Activated naive CD8-positive, alpha-beta T cell treated with anti-CD3 and anti-CD28 coated beads, Interleukin-2, amount 50 U/mL, for 24 hours (primary cell): Measurements from ENCODE around the gene RAD52.

Experiments
- ATAC-seq: fragments of 150-1000 bp; cut with Tn5 transposase; one replicate; pipeline ENCODE4 v1.10.0; 2021
- DNase-seq: peaks from one replicate; pipeline ENCODE4 v3.0.0; 2021
- H3K27ac Mint-ChIP-seq: one replicate; pipeline ENCODE4 v1.8.0; 2021; ENCODE audit warnings: mild to moderate bottlenecking, mixed read lengths
- H3K27me3 Mint-ChIP-seq: one replicate; pipeline ENCODE4 v1.8.0; 2021; ENCODE audit warnings: mixed read lengths
- H3K36me3 Mint-ChIP-seq: one replicate; pipeline ENCODE4 v1.8.0; 2021; ENCODE audit warnings: low read depth, mixed read lengths
- H3K4me1 Mint-ChIP-seq: one replicate; pipeline ENCODE4 v1.8.0; 2021; ENCODE audit warnings: mixed read lengths
- H3K4me3 Mint-ChIP-seq: one replicate; pipeline ENCODE4 v1.8.0; 2021; ENCODE audit warnings: mild to moderate bottlenecking, moderate library complexity, mixed read lengths
- H3K9me3 Mint-ChIP-seq: one replicate; pipeline ENCODE4 v1.8.0; 2021; ENCODE audit warnings: mixed read lengths

The RAD52 gene

DNA sequence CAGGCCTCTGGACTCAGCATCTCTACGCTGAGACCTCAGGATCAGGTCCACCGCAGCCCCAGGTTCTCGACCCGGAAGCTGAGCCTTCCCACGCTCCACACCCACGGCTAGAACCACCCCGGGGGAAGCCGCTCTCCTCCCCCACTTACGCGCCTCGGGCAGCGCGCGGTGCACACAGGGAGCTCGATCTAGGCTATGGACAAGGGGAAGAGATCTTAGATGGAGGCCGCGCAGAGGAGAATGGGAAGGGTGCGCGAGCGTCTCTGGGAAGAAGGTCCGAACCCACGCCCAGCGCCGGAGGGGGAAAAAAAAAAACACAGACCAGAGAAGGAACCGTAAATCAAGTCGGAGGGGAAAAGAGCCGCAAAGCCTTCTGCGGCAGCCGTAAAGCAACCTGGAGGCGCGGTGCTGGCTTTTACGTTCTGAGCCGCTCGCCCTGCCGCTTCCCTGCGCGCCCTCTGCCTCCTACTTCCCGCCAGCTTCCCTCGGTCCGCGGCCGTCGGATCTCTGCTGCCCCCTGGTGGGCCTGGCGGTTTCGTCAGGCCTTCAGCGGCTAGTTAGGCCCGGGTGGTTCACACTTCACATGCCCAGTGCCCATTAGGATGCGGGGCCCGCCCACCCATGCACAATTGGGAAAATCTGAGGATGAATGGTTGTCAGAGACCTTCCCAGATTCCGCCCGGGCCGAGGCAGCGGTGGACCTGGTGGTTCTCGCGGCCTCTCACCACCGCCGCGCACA, at the start of gene RAD52:
Gene RAD52 (minus strand): TSS at position 242 of the 739 bp plus-strand sequence. CDS start 16,636 bp downstream, outside the sequence.
- DNase-seq: peak; percentile 98
- peaks cover 13% of the 10 kb centered on the region for H3K36me3 Mint-ChIP-seq
- H3K27ac Mint-ChIP-seq: peak within 1 kb of the TSS; percentile 97
- peak; percentile 93 for ATAC-seq
- peaks cover 2% of the 10 kb centered on the region for H3K27me3 Mint-ChIP-seq
- H3K4me3 Mint-ChIP-seq: peak within 1 kb of the TSS; percentile 97
- no peaks in the 10 kb centered on the region for H3K9me3 Mint-ChIP-seq
- peaks cover 41% of the 10 kb centered on the region for H3K4me1 Mint-ChIP-seq

DNA sequence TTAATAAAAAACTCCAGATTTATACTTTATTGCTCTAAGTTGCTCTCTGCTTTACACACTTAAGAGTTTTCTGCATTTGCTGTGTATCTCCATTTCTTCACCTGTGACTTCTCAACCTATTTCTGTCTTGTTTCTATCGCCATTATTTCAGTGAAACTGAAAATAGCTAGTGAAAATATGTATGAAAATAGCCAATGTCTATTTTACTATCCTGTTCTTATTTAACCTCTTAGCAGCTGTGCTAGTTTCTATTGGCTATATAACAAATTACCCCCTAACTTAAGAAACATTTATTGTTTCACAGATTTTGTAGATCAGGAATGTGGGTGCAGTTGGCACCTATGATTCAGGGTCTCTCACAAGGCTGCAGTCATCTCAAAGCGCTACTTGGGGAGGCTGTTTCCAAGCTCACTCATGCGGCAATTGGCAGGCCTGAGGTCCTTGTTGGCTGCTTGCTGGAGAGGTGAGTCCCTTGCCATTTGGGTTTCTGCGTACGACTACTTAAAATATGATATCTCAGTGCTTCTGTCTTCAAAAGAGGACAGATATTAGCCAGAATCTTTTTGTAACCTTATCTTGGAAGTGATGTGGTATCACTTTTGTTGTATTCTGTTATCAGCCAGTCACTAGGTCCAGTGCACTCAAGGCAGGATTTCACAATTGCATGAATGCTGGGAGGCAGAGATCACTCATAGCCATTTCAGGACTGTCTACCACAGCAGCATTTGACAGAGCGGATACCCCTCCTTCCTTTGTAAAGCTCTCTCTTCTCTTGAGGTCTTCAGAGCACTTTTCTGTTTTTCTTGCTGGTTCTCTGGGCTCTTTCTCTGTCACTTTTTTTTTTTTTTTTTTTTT, 48.8 kb upstream of the RAD52 start:
- no peak for DNase-seq
- ATAC-seq: no peak
- H3K27ac Mint-ChIP-seq: no peak overlapping the region
- H3K4me1 Mint-ChIP-seq: peaks cover 21% of the 10 kb centered on the region
- no peaks in the 10 kb centered on the region for H3K27me3 Mint-ChIP-seq
- peaks cover 6% of the 10 kb centered on the region for H3K36me3 Mint-ChIP-seq
- no peaks in the 10 kb centered on the region for H3K9me3 Mint-ChIP-seq
- no peak overlapping the region for H3K4me3 Mint-ChIP-seq

DNA sequence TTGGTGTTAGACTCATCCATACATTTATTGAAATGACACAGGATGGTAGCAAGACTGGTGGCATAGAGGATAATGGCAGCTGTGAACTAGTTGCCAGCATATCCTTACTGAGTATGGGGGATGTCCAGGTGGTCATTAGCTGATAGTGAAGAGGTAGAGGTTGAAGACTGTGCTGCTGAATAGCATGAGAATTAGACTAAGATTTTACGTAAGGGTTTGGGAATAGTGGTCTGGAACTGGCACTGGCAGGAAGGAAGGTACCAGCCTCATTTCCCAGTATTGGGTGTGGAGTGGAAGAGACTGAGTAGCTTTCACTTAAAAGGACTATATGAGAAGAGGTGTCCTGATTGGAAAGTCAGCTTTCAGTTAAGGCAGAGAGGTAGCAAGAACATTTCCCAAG, 48.0 kb upstream of the RAD52 start:
- Mint-ChIP-seq H3K4me1 (peaks cover 24% of the 10 kb centered on the region), H3K4me3 (no peak overlapping the region), H3K9me3 (no peaks in the 10 kb centered on the region), H3K36me3 (peaks cover 6% of the 10 kb centered on the region), H3K27me3 (no peaks in the 10 kb centered on the region), H3K27ac (no peak overlapping the region)
- ATAC-seq (no peak), DNase-seq (no peak)

DNA sequence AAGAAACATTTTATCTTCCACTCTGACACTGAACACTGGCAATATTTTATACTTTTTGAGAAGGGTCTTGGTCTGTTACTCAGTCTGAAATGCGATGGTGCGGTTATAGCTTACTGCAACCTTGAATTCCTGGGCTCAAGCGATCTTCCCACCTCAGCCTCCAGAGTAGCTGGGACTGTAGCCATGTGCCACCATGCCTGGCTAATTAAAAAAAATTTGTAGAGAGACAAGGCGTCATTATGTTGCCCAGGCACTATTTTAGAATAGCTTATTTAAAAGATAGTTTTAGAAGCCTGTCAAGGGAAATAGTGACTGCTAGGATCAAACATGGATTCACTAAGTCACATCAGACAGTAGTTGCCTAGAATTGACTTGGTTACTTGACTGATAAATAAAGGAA, 47.4 kb upstream of the RAD52 start:
- H3K36me3 Mint-ChIP-seq: peaks cover 6% of the 10 kb centered on the region
- peaks cover 31% of the 10 kb centered on the region for H3K4me1 Mint-ChIP-seq

DNA sequence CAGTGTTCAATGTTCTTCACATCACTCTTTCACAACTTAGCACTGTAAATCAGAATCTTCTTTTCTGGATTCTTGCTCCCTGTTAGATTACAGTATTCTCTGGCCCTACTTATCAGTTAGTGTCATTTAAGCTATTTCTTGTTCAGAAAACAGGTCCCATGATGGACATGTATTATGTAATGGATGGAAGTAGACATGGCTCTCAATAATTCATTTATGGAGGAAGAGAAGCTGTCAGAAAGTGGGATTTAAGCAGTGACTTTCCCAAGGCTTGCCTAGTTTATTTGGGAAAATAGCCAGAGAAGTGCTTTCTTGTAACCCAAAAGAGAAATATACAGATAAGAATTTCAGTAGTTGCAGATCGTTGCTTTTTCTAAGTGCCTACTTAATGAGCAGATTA, 43.2 kb upstream of the RAD52 start:
- H3K27me3 Mint-ChIP-seq: no peaks in the 10 kb centered on the region
- DNase-seq: no peak
- H3K27ac Mint-ChIP-seq: peak overlapping the region; percentile 31
- peak overlapping the region; percentile 96 for H3K4me3 Mint-ChIP-seq
- peaks cover 43% of the 10 kb centered on the region for H3K4me1 Mint-ChIP-seq
- H3K9me3 Mint-ChIP-seq: no peaks in the 10 kb centered on the region
- no peak for ATAC-seq
- peaks cover 3% of the 10 kb centered on the region for H3K36me3 Mint-ChIP-seq

More for the DNA sequence above, 47.4 kb upstream of the RAD52 start:
- Mint-ChIP-seq H3K27ac (no peak overlapping the region), H3K27me3 (no peaks in the 10 kb centered on the region), H3K9me3 (no peaks in the 10 kb centered on the region), H3K4me3 (no peak overlapping the region)
- no peak for ATAC-seq
- no peak for DNase-seq

DNA sequence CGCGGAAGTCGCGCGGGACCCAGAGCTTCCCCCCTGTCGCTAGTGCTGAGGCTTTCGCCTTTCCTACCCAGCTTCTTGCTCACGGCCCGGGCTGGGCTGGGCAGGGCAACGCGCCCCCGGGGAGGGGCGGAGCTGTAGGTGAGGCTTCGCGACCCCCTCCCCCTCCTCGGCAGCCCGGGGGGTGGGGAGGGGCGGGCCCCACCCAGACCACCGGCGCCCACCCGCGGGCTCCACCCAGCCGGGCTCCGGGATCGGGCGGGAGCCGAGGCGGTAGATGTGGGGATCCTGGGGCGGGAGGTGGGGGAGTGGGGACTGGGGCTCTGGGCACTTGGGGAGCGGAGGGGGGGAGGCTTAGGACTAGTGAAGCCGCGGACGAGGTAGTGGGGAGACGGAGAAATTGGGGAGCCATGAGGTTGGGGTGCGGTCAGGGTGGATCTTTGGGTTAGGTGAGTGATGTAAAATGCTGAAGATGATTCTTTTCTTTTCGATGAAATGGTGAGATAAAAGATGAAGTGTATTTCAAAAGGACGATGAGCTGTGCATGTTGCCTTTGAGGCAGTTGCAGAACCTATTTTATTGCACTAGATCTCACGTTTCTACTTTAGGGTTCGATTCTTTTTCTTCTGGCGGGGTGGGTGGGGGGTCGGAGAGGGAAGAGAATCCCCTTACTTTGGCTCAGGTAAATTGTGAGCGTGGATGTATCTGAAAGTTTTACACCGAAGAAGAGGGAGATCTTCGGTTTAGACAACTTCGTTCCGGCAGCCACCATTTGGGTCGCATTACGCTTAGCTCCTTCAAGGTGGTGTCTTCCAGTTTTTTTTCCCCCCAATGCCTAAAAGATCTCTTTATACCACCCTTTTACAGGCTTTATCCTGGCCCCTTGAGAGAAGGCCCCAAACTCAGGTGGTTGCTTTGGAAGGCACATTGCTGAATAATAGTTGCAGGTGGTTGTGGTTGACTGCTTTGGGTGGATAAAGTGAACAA, 42.1 kb upstream of the RAD52 start:
- peaks cover 39% of the 10 kb centered on the region for H3K4me1 Mint-ChIP-seq
- no peaks in the 10 kb centered on the region for H3K9me3 Mint-ChIP-seq
- ATAC-seq: peak; percentile 68
- H3K27ac Mint-ChIP-seq: peak overlapping the region; percentile 91
- H3K36me3 Mint-ChIP-seq: peaks cover 3% of the 10 kb centered on the region
- no peaks in the 10 kb centered on the region for H3K27me3 Mint-ChIP-seq
- H3K4me3 Mint-ChIP-seq: peak overlapping the region; percentile 96
- no peak for DNase-seq

DNA sequence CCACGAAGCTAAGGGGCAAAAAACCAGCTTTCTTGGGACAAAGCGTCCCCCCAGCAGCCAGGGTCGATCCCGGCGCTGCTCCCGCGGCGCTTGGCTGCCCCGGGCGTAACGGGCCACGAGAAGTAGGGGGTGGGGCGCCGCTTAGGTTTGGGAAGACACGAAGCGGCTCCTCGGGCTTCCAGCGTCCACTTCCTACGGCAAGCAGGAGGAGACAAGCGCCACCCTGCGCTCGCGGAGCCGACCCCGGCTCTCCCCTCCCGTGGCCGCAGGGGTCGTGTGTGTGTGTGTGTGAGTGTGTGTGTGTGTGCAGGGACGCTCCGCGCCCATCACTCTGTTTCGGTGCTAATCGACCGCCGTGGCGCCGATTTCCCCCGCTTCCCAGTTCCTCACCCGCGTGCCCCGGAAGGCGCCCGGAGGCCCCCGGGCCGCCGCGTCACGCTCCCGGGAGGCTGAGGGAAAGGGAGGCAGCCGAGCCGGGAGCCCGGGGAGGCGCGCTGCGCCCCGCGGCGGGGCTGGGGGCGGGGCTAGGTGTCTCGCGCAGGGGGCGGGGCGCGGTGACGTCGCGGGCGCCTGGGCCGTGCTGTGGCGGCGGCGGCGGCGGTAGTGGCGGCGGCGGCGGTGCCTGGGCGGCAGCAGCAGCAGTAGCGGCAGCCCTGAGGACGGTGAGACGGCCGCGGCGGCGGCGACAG, 41.3 kb upstream of the RAD52 start, which contains the start of gene ERC1:
Gene ERC1 (plus strand): TSS at position 563 of the 689 bp plus-strand sequence. CDS start 36,681 bp downstream, outside the sequence.
- DNase-seq: peak; percentile 88

DNA sequence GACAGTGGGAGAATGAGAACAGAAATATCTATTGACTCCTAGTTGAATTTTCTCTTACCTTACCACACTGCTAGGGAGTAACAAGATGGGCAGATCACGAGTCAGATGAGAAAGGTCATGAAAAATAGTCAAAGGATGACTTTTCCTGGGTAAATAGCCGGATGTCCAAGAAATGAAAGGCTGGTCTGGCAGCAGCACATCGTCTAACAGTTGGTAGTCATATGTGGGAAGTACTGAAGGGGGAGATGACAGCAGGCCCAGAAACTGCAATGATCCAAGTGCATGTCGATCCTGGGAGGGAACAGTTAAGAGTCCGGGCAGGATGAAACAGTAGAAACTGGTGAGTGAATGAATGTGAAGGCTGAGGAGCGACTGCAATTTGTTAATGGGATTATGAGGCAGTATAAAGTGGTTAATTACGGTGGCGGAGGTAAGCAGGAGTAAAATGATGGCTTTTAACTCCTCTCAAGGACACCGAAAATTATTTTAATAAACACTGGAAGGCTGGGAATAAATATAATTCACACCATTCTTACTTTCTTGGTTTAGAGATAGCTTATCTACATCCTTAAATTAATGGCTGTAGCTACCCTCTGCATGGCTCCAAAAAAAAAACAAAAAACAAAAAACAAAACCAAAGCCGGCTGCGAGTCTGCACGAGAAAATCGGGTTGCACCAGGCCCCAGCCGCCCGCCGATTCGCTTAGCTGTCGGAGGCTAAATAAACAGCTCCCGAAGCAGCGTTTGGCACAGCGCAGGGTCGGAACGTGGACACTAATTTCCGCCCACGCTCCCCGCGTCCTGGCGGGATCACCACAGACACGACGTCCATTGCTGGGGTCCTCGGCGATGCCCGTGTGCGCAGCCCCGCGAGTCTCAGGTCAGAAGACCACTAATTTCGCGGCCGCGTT, 40.5 kb upstream of the RAD52 start:
- H3K27me3 Mint-ChIP-seq: no peaks in the 10 kb centered on the region
- DNase-seq: peak; percentile 65
- H3K4me3 Mint-ChIP-seq: peak overlapping the region; percentile 96
- H3K4me1 Mint-ChIP-seq: peaks cover 33% of the 10 kb centered on the region
- H3K9me3 Mint-ChIP-seq: no peaks in the 10 kb centered on the region
- H3K27ac Mint-ChIP-seq: peak overlapping the region; percentile 89
- no peak for ATAC-seq
- H3K36me3 Mint-ChIP-seq: peaks cover 3% of the 10 kb centered on the region

More for the DNA sequence above, 41.3 kb upstream of the RAD52 start, which contains the start of gene ERC1:
- Mint-ChIP-seq H3K36me3 (peaks cover 3% of the 10 kb centered on the region), H3K9me3 (no peaks in the 10 kb centered on the region), H3K4me1 (peaks cover 39% of the 10 kb centered on the region), H3K4me3 (peak within 1 kb of the TSS; percentile 96), H3K27me3 (no peaks in the 10 kb centered on the region), H3K27ac (peak within 1 kb of the TSS; percentile 91)
- ATAC-seq: peak; percentile 88

DNA sequence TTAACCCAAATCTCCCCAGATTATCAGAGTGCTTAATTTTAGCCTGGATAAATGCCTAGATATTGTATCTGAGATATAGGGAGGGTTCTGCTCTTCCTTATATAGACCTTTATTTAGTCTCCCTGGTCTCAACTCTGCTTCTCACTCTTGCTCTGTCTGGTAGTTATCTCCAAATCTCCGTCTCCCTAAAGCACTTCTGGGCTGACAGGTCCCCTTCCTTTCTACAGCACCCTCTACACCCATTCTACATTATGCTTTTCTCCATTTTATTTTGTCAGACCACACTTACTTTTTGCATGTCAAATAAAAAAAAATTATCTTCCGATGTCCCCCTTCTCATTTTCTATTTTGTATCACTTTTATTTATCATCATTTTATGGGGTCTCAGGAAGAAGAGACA, 39.6 kb upstream of the RAD52 start:
- Mint-ChIP-seq H3K9me3 (no peaks in the 10 kb centered on the region), H3K4me3 (peak overlapping the region; percentile 96), H3K27me3 (no peaks in the 10 kb centered on the region), H3K36me3 (peaks cover 3% of the 10 kb centered on the region), H3K27ac (no peak overlapping the region), H3K4me1 (peaks cover 33% of the 10 kb centered on the region)
- DNase-seq (no peak), ATAC-seq (no peak)

DNA sequence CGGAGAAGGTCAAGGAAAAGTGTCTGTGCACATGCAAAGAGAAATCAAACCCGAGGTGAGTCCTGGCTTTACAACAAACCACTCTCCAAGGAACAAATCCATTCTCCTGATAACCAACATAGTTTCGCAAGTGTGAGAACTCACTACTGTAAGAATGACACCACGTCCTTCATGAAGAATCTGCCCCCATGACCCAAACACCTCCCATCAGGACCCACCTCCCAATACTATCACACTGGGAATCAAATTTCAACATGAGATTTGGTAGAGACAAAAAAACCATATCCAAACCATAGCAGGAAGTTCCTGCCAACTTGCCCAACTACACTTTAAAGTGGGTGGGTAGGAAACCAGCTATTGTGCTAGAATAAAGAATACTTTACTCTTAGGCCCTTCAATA, 39.2 kb upstream of the RAD52 start:
- ATAC-seq: no peak
- peaks cover 33% of the 10 kb centered on the region for H3K4me1 Mint-ChIP-seq
- DNase-seq: no peak
- H3K36me3 Mint-ChIP-seq: peaks cover 3% of the 10 kb centered on the region
- no peak overlapping the region for H3K27ac Mint-ChIP-seq
- H3K4me3 Mint-ChIP-seq: no peak overlapping the region
- no peaks in the 10 kb centered on the region for H3K27me3 Mint-ChIP-seq
- no peaks in the 10 kb centered on the region for H3K9me3 Mint-ChIP-seq

DNA sequence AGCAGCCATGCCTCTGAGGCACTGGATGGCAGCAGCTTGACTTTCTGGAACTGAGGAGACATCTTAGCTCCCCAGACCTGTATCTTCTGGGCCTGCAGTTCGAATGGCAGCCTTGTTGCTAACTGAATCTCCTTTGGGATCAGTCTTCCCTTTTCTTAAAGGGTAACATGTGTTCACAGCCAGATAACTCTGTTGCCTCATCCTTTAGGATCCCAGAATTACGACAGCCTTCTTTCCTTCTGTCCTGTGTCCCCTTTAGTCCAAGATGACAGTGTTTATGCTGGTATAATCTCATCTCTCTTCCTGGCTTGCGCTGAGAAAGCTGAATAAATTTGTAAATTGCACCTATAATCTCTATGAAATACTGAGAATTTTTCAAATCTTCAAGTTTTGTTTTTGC, 32.5 kb upstream of the RAD52 start:
- DNase-seq (no peak), ATAC-seq (no peak)
- H3K27me3 Mint-ChIP-seq: no peaks in the 10 kb centered on the region
- H3K4me1 Mint-ChIP-seq: peaks cover 4% of the 10 kb centered on the region
- H3K27ac Mint-ChIP-seq: no peak overlapping the region
- H3K9me3 Mint-ChIP-seq: no peaks in the 10 kb centered on the region
- H3K4me3 Mint-ChIP-seq: no peak overlapping the region
- H3K36me3 Mint-ChIP-seq: no peaks in the 10 kb centered on the region

DNA sequence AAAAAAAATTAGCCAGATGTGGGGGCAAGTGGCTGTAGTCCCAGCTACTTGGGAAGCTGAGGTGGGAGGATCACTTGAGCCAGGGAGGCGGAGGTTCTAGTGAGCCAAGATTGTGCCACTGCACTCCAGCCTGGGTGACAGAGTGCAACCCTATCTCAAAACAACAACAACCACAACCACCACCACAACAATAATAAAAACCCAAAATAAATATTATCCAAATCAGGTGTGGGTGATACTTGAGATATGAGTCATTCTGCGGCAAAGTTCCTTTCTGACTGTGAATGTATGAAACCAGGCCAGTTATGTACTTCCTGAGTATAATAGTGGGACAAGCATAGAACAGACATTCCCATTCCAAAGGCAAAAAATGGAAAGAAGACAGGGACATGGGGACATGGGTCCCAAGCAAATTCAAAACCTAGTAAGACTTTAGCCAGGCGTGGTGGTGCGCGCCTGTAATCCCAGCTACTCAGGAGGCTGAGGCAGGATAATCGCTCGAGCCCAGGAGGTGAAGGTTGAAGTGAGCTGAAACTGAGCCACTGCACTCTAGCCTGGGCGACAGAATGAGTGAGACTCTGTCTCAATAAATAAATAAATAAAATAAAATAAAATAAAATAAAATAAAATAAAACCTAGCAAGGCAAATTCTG, 31.8 kb upstream of the RAD52 start:
- Mint-ChIP-seq H3K4me1 (peaks cover 4% of the 10 kb centered on the region), H3K9me3 (no peaks in the 10 kb centered on the region), H3K36me3 (no peaks in the 10 kb centered on the region), H3K4me3 (no peak overlapping the region), H3K27ac (no peak overlapping the region), H3K27me3 (no peaks in the 10 kb centered on the region)
- DNase-seq: no peak
- ATAC-seq: no peak
